GM18870 (cell line): Measurements from ENCODE around the gene VKORC1.

Source experiments
- ATAC-seq: cut with Tn5 transposase; IDR thresholded peaks from one replicate; pipeline ENCODE4 v1.9.1; 2021; ENCODE audit warnings: moderate library complexity; ENCODE audit not compliant: unreplicated experiment

The VKORC1 gene

GRCh38 chr16:31130336-31130891 is 35.8 kb upstream of the VKORC1 start:
- no peak for ATAC-seq

DNA sequence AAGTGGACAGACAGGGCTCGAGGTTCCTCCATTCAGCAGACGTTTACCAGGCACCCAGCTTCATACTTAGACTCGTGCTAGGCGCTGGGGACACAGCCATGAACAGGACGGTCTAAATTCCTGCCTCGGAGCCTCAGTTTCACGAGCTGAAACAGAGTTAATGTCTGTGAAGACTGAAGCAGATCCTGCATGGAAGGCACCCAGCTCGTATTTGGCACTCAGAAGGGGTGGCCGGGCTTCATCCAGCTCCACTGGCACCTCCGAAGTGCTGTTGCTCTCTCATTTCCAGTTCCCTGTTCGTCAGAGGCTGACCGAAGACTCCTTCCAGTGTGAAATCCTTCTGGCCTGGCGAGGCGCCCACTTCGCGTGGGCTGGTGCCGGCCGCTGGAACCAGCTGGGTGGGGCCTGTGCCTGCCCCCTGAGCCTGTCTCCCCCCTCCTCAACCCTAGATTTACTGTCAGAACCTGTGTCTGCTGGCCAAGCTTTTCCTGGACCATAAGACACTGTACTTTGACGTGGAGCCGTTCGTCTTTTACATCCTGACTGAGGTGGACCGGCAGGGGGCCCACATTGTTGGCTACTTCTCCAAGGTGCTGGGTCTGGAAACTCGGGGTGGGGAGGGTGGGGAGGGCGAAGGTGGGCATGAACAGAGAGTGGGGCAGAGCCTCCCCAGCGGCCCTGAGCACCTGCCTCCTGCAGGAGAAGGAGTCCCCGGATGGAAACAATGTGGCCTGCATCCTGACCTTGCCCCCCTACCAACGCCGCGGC is 35.2 kb upstream of the VKORC1 start:
- ATAC-seq: no peak

- ATAC-seq: no peak
Observed at GRCh38 chr16:31128711-31129567, 34.3 kb upstream of the VKORC1 start.

- no peak for ATAC-seq
Observed at GRCh38 chr16:31127182-31127581, 32.6 kb upstream of the VKORC1 start.

DNA sequence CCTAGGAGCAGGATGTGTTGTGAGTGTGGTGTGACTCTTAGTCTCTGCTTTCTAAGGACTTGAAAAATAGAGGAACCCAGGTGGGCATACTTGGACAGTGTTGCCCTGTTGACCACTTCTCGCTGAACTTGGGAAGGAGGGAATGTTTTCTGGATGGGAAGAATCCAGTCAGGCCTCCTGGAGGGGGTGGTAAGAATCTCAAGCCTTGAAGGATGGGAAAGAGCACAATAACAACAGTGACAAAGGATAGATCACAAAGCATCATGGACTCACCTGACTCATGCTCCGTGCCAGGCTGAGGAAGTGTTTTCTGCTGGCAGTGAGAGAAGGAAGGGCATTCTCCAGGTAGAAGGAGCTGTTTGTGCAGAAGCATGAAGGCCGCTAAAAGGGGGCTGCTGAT is 31.2 kb upstream of the VKORC1 start:
- no peak for ATAC-seq

- no peak for ATAC-seq
Observed at GRCh38 chr16:31120129-31120528, 25.5 kb upstream of the VKORC1 start.

DNA sequence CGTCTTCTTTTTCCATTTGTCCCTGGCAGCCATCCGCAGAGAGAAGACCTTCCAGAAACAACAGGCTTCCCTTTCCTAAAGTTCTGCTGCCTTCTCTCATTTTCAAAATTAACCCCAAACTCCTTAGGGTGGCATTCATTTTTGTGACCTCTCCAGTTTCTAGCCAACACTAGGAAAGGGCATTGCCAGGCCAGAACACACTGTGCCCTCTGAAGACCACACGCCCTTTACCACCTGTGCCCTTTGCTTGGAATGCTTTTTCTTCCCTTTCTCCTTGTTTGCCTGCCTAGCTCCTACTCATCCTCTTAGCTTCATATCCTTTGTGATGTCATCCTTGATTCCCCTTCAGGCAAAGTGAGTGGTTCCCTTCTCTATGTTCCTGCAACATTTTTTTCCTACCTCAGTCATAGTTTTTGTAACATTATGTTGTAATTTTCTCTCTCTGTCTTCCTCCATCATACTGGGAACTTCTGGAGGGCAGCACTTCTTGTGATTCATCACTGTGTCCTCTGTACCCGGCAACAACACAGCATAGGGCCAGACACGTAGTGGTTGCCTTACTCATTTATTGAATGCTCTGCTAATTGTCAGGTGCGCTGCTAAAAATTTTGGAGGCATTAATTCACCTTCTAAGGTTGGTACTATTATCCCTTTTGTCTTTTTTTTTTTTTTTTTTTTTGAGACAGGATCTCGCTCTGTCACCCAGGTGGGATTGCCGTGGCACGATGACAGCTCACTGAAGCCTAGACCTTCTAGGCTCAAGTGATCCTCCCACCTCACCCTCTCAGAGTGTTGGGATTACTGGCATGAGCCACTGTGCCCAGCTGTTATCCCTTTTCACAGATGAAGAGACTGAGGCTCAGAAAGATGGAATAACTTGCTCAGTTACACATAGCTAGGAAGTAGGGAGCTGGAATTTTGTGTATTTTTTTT is 23.9 kb upstream of the VKORC1 start:
- ATAC-seq: no peak

- ATAC-seq: peak; percentile 84
Observed at GRCh38 chr16:31117384-31118222, 23.0 kb upstream of the VKORC1 start, which contains the start of gene KAT8. Gene KAT8, plus strand, starts transcription at chr16:31117664. Its CDS starts 18 bp downstream, at chr16:31117682.

GRCh38 chr16:31114468-31114867 is 19.9 kb upstream of the VKORC1 start:
- no peak for ATAC-seq

DNA sequence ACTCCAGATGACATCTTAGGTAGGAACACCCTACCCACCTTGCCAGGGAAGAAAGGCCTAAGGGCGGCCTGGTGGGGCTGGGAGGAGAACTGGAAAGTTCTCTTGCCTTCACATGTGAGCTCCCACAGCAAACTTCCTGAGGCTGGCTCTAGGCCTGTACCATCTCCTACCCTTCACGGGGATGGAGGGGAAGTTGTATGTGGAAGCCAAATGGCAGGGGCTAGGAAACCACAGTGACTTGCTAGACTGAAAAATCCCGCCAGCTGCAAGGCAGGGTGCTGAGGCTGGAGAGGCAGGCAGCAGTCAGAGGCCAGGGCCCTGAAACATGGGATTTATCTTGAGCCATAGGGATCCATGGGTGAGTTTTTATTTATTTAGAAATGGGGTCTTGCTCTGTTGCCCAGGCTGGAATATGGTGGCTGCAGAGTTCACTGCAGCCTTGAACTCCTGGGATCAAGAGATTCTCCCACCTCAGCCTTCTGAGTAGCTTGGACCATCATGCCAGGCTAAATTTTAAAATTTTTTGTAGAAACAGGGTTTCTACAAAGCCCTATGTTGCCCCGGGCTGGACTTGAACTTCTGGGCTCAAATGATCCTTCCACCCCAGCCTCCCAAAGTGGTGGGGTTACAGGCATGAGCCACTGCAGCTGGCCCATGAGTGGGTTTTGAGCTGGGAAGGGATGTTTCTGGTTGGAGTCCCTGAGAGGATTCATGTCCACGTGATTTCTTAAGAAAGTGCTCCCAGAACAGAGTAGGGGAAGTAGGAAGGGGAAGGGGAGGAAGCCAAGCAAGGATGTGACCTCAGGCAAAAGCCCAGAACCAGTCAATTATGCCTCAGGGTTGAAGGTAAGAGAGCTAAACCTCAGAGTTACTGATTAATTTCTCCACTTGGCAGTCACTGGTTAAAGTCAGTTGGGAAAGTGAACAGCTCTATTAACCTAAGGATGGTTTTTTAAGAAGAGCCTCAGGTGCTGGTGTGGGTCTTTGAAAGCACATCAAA is 18.8 kb upstream of the VKORC1 start:
- no peak for ATAC-seq

DNA sequence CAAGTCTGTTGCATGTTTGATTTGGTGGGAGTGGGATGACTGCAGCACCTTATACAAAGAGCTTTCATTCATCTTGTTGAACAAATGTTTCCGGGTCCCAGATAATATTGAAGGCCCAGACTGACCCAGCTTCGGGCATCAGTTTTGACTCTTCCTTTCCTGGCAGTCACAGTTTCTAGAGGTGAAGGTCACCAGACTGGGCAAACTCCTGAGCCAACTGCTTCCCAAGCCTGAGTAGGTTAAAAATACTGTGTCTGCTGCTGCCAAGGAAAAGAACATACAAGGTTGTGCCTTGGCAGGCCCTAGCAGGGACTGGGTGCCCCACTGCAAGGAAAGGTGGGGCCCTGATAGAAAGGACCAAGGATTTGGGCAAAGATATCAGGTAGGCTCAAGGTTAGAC is 18.1 kb upstream of the VKORC1 start:
- no peak for ATAC-seq

GRCh38 chr16:31111881-31112466 is 17.4 kb upstream of the VKORC1 start:
- ATAC-seq: no peak

GRCh38 chr16:31110106-31111034 is 15.8 kb upstream of the VKORC1 start:
- no peak for ATAC-seq

- no peak for ATAC-seq
Observed at GRCh38 chr16:31109622-31110021, 15.0 kb upstream of the VKORC1 start.

- no peak for ATAC-seq
Observed at GRCh38 chr16:31108794-31109558, 14.4 kb upstream of the VKORC1 start.

- ATAC-seq: peak; percentile 49
Observed at GRCh38 chr16:31108035-31108793, 13.6 kb upstream of the VKORC1 start, which contains the start of gene BCKDK. Gene BCKDK, plus strand, starts transcription at chr16:31108386. Its CDS starts 838 bp downstream, at chr16:31109224.
